ENCODE data around the gene CHRNA5. TPM values are rescaled to one million over a fixed set of nuclear protein-coding genes. Genes with fewer than 3 reads are reported as not detected.

The CHRNA5 gene

Small RNA genes lying within 50 kb of the gene (small RNA-seq; reads per million reads assigned to genes)
- gene AC067863.2 (ENCODE audit: low read depth) = not detected

Data from mesenchymal stem cell (in vitro differentiated cells and primary cell).